SH-SY5Y (cell line): ENCODE measurements around the gene HSD17B3.

Experiments
- GATA2 ChIP-seq: IDR thresholded peaks from 2 replicates; pipeline ENCODE4 v1.6.1; 2011; ENCODE audit warnings: mild to moderate bottlenecking, low read depth, low read length
- GATA3 ChIP-seq: IDR thresholded peaks from 2 replicates; pipeline ENCODE4 v1.6.1; 2011; ENCODE audit warnings: low read depth, mild to moderate bottlenecking, low read length, moderate library complexity

- peak; percentile 87 for TF ChIP-seq GATA2
- TF ChIP-seq GATA3: no peak
Measured at GRCh38 chr9:96203867-96204501, 98.0 kb downstream of the HSD17B3 start.
